H1 (cell line): ENCODE measurements around the gene CEP128. TPM values are rescaled to one million over a fixed set of nuclear protein-coding genes. Genes with fewer than 3 reads are reported as not detected.

Experiments
- BRCA1 ChIP-seq: IDR thresholded peaks from 2 replicates; pipeline ENCODE4 v1.6.1; 2012; ENCODE audit warnings: low read depth, low read length, improper control_type of control experiment
- EP300 ChIP-seq, 2 experiments: IDR thresholded peaks; 1 replicate in 1 of 2; 2 replicates in 1 of 2; pipeline ENCODE4 v1.6.1; 2011 to 2012; ENCODE audit warnings: low read depth in 2 of 2, low read length in 2 of 2, mild to moderate bottlenecking in 2 of 2, borderline replicate concordance in 1 of 2, inconsistent platforms in 1 of 2, moderate library complexity in 1 of 2
- SAP30 ChIP-seq: fragments of 300-600 bp; sonication (generic); IDR thresholded peaks from 2 replicates; pipeline ENCODE4 v1.7.1; 2012; ENCODE audit warnings: low read length, moderate library complexity, mild to moderate bottlenecking, inconsistent platforms; ENCODE audit not compliant: insufficient read depth, insufficient replicate concordance
- TEAD4 ChIP-seq: IDR thresholded peaks from 2 replicates; pipeline ENCODE4 v1.6.1; 2012; ENCODE audit warnings: low read depth, low read length, inconsistent platforms, mixed read lengths
- polyA plus RNA-seq, 7 experiments: library from polyadenylated mRNA; depleted of rRNA in 3 of 7; stranded (reverse) in 5 of 7; unstranded in 2 of 7; fragments of >200 nt in 5 of 7; fragments of 200-250 nt in 2 of 7; gene quantifications; 1 replicate in 5 of 7; 2 replicates in 1 of 7; 4 replicates in 1 of 7; pipeline versions ENCODE4 v1.2.1 to v1.2.3, GENCODE V29; 2011 to 2013; ENCODE audit warnings: missing spikeins in 2 of 7, mixed read lengths in 2 of 7
- total RNA-seq: library from RNA; stranded (reverse); fragmentation: NEBNext Ultra II Directional; extraction: Animal tissue kit (Norgen Biotek cat#: 25700); gene quantifications from 2 replicates; pipeline ENCODE4 v1.2.1, GENCODE V29; 2021

Gene CEP128
- total and polyA plus RNA-seq, 2 of the 8 experiments (the other 6 are each of a cell fraction or from before 2014, with no cell fraction given), result 1.9 to 17.0 TPM

DNA sequence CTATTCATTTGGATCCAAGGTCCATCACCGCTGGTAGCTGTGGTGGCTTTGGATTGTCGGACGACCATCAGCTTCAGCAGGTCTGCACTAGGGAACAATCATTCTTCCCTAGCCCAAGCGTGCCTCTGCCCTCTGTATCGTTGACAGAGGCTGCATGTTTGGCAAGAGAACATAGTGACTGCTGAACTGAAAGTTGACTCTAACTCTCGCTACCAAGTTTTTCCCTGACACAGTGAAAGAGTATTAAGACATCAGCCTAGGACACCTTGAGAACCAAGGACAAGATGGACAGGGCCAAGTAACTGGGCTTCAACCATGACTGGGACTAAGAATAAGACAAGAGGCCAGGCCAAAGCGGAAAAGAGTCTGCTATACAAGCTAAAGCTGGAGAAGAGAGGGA, 40.1 kb upstream of the CEP128 start (continued):
- TF ChIP-seq EP300 (IDR thresholded peaks at IDR 0.05; ENCODE audit: borderline replicate concordance in 1 of 2, low read depth in 2 of 2, low read length in 2 of 2) (no peak), BRCA1 (no peak), SAP30 (no peak), TEAD4 (no peak)
